ENCODE results near the gene CIAO1. TPM values are rescaled to one million over a fixed set of nuclear protein-coding genes. Genes with fewer than 3 reads are reported as not detected.

Gene CIAO1
- total and polyA plus RNA-seq, 2 of the 8 experiments (the other 6 are each of a cell fraction or from before 2014, with no cell fraction given), result 63.7 to 99.2 TPM

DNA sequence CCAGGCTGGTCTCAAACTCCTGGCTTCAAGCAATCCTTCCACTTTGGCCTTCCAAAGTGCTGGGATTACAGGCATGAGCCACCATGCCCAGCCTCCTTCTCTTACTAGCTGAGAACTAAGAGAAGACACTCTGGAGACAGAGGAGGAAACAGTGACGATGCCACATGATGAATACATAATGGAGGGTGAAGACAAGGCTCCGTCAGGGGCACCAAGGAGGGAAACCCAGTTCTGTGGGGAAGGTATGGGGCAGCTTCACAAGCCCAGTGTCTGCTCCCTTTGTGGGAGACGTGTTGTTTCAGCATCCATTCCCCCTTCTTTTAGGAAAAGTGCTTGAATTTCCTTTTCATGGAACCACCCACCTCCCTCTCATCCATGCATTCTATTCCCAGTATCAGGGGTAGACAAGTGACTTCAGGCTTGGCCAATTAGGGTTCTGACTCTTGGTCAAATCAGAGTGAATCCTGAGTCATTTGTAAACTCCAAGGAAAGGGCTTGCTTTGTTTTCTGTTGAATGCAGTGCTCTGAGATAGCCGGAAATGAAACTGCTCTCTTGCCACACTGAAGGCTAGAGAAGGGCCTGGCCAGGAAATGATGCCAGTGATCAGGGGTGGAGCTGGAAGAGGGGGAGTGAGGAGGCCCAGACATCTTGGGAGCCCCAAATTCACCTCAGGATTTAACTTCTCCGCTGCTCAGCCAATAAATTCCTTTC, 24.0 kb upstream of the CIAO1 start:
- 90% methylated on average over 5 of the region's 5 CpGs; no CpG with 5 or more reads in 1 of the 2 experiments for WGBS, 2 experiments (ENCODE audit: extremely low coverage in 1 of 2, insufficient coverage in 1 of 2, insufficient read length in 1 of 2, insufficient replicate concordance in 2 of 2, low coverage in 1 of 2, low lambda C conversion rate in 2 of 2, missing lambda C conversion rate in 1 of 2)
- no peak overlapping the region for H3K27ac ChIP-seq (ENCODE audit: low read depth, low read length)
- no peak overlapping the region for H4K5ac ChIP-seq (ENCODE audit: insufficient read length, low read depth, low read length)
- ChIA-PET CTCF (ENCODE audit: partially characterized antibody) (interaction anchor here (0.7 to 4.7 kb wide), 15 partner anchors 8 to 249 kb away, joined by 3 to 43 read pairs (median 5); no protein-coding TSS in a partner anchor), POLR2A (ENCODE audit: partially characterized antibody) (interaction anchor here (0.6 to 0.9 kb wide), 3 partner anchors 33 to 299 kb away, joined by 3 read pairs; partner anchors contain the start of gene ADRA2B)
- DNase-seq (ENCODE audit: low read depth in 1 of 2, low spot score in 2 of 2) (no peak), FAIRE-seq (no peak)
- no peak overlapping the region for H2AK5ac ChIP-seq (ENCODE audit: low read depth, low read length)
- H2BK5ac ChIP-seq (ENCODE audit: low read depth, low read length), result no peak overlapping the region
- H2BK15ac ChIP-seq (ENCODE audit: low read length), result no peak overlapping the region
- no peaks in the 10 kb centered on the region for H3K36me3 ChIP-seq (ENCODE audit: control insufficient read depth in 2 of 4, insufficient read depth in 4 of 4, low read length in 3 of 4)
- peaks cover 0 to 3% (median 0%) of the 10 kb centered on the region in 4 experiments; a peak in 1 of 7 replicates for H3K4me1 ChIP-seq (replicated peaks in 1 of 4; ENCODE audit: control insufficient read depth in 3 of 4, insufficient read depth in 4 of 4, low read length in 3 of 4)
- H3K4me3 ChIP-seq (ENCODE audit: extremely low read depth in 1 of 4, insufficient read depth in 2 of 4, low read depth in 3 of 4, low read length in 4 of 4), result no peak overlapping the region
- no peak overlapping the region for H3K4ac ChIP-seq (replicated peaks; ENCODE audit: insufficient read length, low read depth, low read length)
- H3K14ac ChIP-seq (ENCODE audit: insufficient read length), result no peak overlapping the region
- no peak overlapping the region for H2AFZ ChIP-seq (ENCODE audit: low read length)
- no peak overlapping the region for H3K23ac ChIP-seq (ENCODE audit: insufficient read length)
- no peaks in the 10 kb centered on the region for H4K20me1 ChIP-seq (replicated peaks in 1 of 2; ENCODE audit: control insufficient read depth in 1 of 2, insufficient read depth in 2 of 2, low read length in 2 of 2)
- H3K27me3 ChIP-seq (replicated peaks in 1 of 4; ENCODE audit: control insufficient read depth in 3 of 4, extremely low read depth in 1 of 4, insufficient read depth in 3 of 4, low read length in 3 of 4), result no peaks in the 10 kb centered on the region
- no peak overlapping the region for H3K18ac ChIP-seq (ENCODE audit: extremely low read depth, low read length)
- H3K56ac ChIP-seq (replicated peaks; ENCODE audit: insufficient read length, low read depth, low read length), result no peak overlapping the region
- no peak overlapping the region for H3K9ac ChIP-seq (replicated peaks in 1 of 4; ENCODE audit: extremely low read depth in 1 of 4, low read depth in 3 of 4, low read length in 3 of 4)
- no peaks in the 10 kb centered on the region for H3K9me3 ChIP-seq (ENCODE audit: insufficient read depth in 2 of 2, low read depth in 1 of 2, low read length in 1 of 2)
- no peak overlapping the region for H2BK120ac ChIP-seq (replicated peaks; ENCODE audit: low read depth, low read length)
- H2BK12ac ChIP-seq (ENCODE audit: low read depth, low read length), result no peak overlapping the region
- H4K91ac ChIP-seq (replicated peaks; ENCODE audit: insufficient read length, low read length), result no peak overlapping the region
- H2BK20ac ChIP-seq (ENCODE audit: low read length), result no peak overlapping the region
- no peak overlapping the region for H3K4me2 ChIP-seq (ENCODE audit: insufficient read depth in 1 of 2, low read depth in 2 of 2, low read length in 2 of 2)
- H3K79me2 ChIP-seq (ENCODE audit: control insufficient read depth in 1 of 2, insufficient read depth in 2 of 2, low read length in 2 of 2), result no peaks in the 10 kb centered on the region
- no peaks in the 10 kb centered on the region for H3K23me2 ChIP-seq (ENCODE audit: low read depth, low read length)
- H4K8ac ChIP-seq (ENCODE audit: extremely low read depth, insufficient read depth, low read length), result no peak overlapping the region
- H3K79me1 ChIP-seq (ENCODE audit: low read depth, low read length), result no peaks in the 10 kb centered on the region
- TF ChIP-seq NRF1 (IDR thresholded peaks at IDR 0.05; ENCODE audit: low read depth, low read length), result no peak
- TF ChIP-seq SIRT6 (IDR thresholded peaks at IDR 0.05; ENCODE audit: low read length), result no peak
- no peak for TF ChIP-seq SRF (IDR thresholded peaks at IDR 0.05; ENCODE audit: low read depth, low read length)
- TF ChIP-seq EGR1 (IDR thresholded peaks at IDR 0.05; ENCODE audit: borderline replicate concordance, low read depth, low read length), result no peak
- TF ChIP-seq PHF8 (conservative IDR thresholded peaks at IDR 0.05; ENCODE audit: low read depth, low read length), result no peak
- TF ChIP-seq HDAC6 (IDR thresholded peaks at IDR 0.05; ENCODE audit: low read depth, low read length), result no peak
- TF ChIP-seq TAF1 (IDR thresholded peaks at IDR 0.05; ENCODE audit: low read depth, low read length), result no peak
- TF ChIP-seq SP1 (IDR thresholded peaks at IDR 0.05; ENCODE audit: low read depth, low read length), result no peak
- no peak for TF ChIP-seq CHD2 (IDR thresholded peaks at IDR 0.05; ENCODE audit: low read length)
- no peak for TF ChIP-seq FOSL1 (IDR thresholded peaks at IDR 0.05; ENCODE audit: insufficient read depth, low read depth, low read length)
- no peak for TF ChIP-seq NANOG (IDR thresholded peaks at IDR 0.05; ENCODE audit: insufficient read depth, low read depth, low read length, poor library complexity, severe bottlenecking)
- no peak for TF ChIP-seq RFX5 (IDR thresholded peaks at IDR 0.05; ENCODE audit: borderline replicate concordance, low read depth, low read length)
- TF ChIP-seq TCF12 (IDR thresholded peaks at IDR 0.05; ENCODE audit: low read depth, low read length), result no peak
- TF ChIP-seq BACH1 (IDR thresholded peaks at IDR 0.05; ENCODE audit: low read length), result no peak

Data from H1 (cell line).